ENCODE measurements around the gene LMBRD1.

LMBRD1 gene

DNA sequence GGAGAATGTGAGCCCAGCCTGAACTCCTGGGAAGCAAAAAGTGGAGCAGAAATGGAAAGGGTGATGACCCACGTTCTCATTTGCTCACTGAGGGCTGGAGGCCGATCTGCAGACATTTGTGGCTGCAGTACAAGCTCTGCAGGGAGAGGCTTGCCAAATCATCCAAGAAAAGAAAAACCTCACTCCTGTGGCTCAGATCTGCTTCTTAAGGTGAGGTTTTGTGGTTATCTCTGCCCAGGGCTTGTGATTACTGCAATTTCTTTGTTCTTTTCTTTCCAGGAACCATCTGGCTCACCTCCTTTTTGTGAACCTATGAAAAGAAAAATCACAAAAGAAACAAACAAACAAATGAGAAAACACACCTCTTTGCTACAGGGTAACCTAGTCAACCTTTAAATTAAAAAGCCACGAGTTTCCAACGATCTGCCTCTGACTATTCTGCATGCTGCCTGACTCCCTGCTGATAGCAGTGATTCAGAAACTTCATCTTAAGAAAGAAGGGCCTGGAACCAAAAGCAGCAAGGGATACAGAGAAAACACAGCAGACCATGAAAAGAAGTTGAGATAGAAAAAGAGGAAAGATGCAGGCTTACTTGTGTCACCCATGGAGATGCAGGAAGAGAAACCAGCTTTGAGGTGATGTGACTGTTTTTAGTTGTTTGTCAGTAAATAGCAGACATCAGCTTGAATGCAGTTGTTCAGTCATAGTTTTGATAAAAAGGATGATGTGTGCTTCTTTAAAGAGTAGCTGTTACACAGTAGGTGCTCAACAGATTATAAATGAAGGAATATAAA, 165.1 kb downstream of the LMBRD1 start:
- DNase-seq (ENCODE audit: low read depth): no peak

DNA sequence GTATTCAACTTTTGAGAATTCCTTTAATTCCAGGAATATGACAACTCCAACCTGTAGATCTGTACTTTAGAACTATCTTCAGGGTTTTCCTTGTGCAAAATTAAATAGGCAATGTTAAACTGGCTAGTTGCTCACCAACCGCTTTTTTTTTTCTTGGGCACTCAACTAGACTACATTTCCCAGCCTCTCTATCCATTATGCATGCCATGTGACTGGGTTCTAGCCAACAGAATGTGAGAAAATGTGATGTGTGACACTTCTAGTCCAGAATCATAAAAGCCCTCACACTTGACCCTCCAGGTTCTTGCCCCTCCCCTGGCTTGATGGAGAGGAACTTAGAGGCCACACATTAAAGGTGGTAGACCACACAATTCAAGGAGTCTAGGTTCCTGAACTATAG, 166.0 kb downstream of the LMBRD1 start:
- no peak for DNase-seq (ENCODE audit: low read depth)

DNA sequence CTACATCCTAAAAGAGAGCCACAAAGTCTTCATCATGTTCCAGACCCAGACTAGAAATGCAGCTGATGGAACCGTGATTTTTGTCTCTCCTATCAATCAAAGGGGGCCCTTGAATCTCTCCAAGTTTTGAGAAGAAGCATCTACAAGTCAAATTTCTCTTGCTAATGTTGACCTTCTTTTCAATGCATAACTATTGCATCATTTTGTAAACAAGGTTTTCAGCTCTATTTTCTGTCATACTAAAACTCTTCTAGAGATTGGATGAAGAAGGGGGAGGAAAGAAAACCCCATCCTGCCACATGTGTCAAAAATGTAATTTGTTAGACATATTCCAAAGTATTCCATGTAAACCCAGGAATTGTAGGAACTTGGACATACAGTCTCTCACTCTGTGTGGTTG, 169.2 kb downstream of the LMBRD1 start:
- DNase-seq (ENCODE audit: low read depth): no peak

DNA sequence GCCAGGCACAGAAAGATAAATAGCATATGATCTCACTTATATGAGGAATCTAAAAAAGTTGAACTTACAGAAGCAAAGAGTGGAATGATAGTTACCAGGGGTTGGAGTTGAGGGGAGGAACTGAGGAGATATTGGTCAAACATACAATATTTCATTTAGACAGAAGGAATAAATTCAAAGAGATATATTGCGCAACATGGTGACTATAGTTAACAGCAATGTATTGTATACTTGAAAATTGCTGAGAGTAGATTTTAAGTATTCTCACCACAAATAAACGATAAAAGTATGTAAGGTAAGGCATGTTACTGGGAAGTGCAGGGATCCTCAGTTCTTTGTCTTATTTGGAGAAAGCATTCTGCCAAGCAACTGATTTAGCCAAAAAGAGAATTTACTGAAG, 171.9 kb downstream of the LMBRD1 start:
- DNase-seq (ENCODE audit: low read depth): no peak
